NB4 (cell line): ENCODE data around the gene ITGB3BP.
"Not testable (repeated sequence)": the region's sequence is repeated elsewhere in the genome, so short reads cannot be mapped to it uniquely, and the experiment has no call there.

Experiments
- DNase-seq: peaks from one replicate; pipeline ENCODE4 v3.0.0; 2010; ENCODE audit warnings: low read depth
- H3K4me3 ChIP-seq: one replicate; pipeline ENCODE4 v1.5.1; 2011; ENCODE audit warnings: mild to moderate bottlenecking, low read depth, low read length, moderate library complexity
- MYC ChIP-seq: IDR thresholded peaks from 2 replicates; pipeline ENCODE4 v1.6.1; 2011; ENCODE audit warnings: low read depth, low read length
- POLR2A ChIP-seq: IDR thresholded peaks from 2 replicates; pipeline ENCODE4 v1.6.1; 2011; ENCODE audit warnings: mild to moderate bottlenecking; ENCODE audit not compliant: insufficient read length; ENCODE audit errors: extremely low read depth
- TF ChIP-seq, protein P1 (sequence below): IDR thresholded peaks from one replicate; pipeline ENCODE4 v1.5.1; 2012; ENCODE audit warnings: low read depth, low read length
- TF ChIP-seq, protein P2 (sequence below): IDR thresholded peaks from 2 replicates; pipeline ENCODE4 v1.6.1; 2011; ENCODE audit warnings: low read depth, low read length

ITGB3BP gene

DNA sequence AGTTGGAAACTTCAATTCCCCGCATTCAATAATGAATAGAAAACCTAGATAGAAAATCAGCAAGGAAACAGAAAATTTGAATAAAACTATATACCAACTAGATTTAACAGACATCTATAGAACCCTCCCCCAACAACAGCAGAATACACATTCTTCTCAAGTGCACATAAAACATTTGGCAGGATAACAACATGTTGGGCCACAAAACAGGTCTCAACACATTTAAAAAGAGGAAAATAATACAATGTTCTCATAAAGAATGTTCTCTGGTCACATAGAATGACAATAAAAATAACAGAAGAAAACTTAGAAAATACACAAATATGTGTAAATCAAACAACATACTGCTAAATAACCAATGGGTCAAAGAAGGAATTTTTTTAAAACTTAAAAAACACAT lies 24.9 kb downstream of the ITGB3BP start:
- DNase-seq, result no peak
- no peak overlapping the region for H3K4me3 ChIP-seq
- TF ChIP-seq, protein P1, sequence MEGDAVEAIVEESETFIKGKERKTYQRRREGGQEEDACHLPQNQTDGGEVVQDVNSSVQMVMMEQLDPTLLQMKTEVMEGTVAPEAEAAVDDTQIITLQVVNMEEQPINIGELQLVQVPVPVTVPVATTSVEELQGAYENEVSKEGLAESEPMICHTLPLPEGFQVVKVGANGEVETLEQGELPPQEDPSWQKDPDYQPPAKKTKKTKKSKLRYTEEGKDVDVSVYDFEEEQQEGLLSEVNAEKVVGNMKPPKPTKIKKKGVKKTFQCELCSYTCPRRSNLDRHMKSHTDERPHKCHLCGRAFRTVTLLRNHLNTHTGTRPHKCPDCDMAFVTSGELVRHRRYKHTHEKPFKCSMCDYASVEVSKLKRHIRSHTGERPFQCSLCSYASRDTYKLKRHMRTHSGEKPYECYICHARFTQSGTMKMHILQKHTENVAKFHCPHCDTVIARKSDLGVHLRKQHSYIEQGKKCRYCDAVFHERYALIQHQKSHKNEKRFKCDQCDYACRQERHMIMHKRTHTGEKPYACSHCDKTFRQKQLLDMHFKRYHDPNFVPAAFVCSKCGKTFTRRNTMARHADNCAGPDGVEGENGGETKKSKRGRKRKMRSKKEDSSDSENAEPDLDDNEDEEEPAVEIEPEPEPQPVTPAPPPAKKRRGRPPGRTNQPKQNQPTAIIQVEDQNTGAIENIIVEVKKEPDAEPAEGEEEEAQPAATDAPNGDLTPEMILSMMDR, result no peak

DNA sequence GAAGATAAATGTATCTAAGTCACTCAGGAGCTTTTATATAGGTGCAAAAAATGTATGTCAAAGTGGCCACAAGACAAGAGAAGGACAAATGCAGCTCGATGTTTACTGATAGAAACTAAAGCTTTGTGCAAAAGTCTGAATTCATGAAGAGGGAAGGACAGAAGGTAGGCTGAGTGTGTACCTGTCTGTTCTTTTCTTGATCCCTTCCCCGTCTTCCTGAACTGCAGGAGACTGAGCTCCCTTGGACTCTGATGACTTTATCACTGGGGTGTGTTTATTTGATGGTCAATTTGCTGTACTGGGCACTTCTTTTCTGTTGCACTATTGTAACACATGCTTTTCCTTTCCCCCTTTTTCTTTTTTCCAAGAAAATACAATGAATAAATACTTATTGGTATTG lies 25.4 kb downstream of the ITGB3BP start:
- TF ChIP-seq, protein P1, result no peak
- TF ChIP-seq MYC (no peak), POLR2A (no peak)
- TF ChIP-seq, protein P2, sequence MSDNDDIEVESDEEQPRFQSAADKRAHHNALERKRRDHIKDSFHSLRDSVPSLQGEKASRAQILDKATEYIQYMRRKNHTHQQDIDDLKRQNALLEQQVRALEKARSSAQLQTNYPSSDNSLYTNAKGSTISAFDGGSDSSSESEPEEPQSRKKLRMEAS, result no peak
- no peak for DNase-seq
- no peak overlapping the region for H3K4me3 ChIP-seq

DNA sequence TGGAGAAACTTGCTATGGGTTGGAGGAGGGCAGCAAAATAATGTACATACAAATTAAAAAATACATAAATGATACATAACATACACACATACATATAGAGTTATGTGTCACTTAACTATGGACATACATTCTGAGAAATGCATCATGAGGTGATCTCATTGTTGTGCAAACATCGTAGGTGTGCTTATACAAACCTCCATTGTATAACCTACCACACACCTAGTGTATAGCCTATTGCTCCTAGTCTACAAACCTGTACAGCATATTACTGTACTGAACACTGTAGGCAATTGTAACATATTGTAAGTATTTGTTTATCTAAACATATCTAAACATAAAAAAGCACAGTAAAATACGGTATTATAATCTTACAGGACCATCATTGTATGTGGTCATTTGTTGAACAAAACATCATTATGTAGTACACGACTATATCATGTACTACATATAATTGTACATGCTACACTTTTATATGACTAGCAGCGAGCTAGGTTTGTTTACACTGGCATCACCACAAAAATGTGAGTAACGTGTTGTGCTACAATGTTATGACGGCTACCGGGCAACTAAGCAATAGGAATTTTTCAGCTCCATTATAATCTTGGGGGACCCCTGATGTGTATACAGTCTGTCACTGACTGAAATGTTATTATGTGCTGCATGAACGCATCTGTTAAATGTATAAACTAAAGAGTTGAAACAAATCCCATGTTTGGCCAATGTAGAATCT lies 35.5 kb downstream of the ITGB3BP start:
- TF ChIP-seq MYC (no peak), POLR2A (no peak)
- TF ChIP-seq, protein P1, result no peak
- TF ChIP-seq, protein P2, result no peak
- DNase-seq, result no peak
- no peak overlapping the region for H3K4me3 ChIP-seq

GRCh38 chr1:63486629-63487028 lies 36.4 kb downstream of the ITGB3BP start:
- DNase-seq, result no peak
- TF ChIP-seq, protein P2, result no peak
- TF ChIP-seq, protein P1, result no peak
- TF ChIP-seq MYC (no peak), POLR2A (no peak)
- H3K4me3 ChIP-seq, result no peak overlapping the region

DNA sequence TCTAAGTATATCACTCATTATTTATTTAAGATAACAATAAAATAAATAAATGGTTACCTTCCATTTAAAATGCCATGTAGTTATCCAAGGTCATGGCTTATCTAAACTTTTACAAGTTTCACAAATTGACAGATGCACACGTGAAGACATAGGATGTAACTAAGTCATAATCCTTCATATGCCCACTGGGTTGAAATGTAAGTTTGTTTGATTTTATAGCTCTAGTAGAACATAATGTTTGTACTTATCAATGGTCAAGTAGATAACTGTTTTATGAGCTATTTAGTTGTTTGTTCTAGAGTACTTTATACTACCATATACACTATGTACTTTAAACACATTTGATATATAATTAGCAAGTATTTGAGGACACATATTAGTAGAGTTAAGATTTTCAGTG lies 43.0 kb downstream of the ITGB3BP start:
- no peak for DNase-seq
- no peak for TF ChIP-seq POLR2A
- TF ChIP-seq, protein P2, result no peak
- TF ChIP-seq, protein P1, result no peak
- no peak overlapping the region for H3K4me3 ChIP-seq

DNA sequence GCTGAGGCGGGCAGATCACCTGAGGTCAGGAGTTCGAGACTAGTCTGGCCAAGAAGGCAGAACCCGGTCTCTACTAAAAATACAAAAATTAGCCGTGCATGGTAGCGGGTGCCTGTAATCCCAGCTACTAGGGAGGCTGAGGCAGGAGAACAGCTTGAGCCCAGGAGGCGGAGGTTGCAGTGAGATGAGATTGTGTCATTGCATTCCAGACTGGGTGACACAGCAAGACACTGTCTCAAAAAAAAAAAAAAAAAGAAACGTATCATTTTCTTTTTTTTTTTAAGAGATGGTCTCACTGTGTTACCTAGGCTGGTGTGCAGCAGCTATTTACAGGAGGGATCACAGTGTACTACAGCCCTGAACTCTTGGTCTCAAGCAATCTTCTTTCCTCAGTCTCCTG lies 47.3 kb downstream of the ITGB3BP start:
- H3K4me3 ChIP-seq, result no peak overlapping the region
- TF ChIP-seq POLR2A (no peak), MYC (no peak)
- TF ChIP-seq, protein P1, result no peak
- TF ChIP-seq, protein P2, result no peak
- DNase-seq, result no peak

DNA sequence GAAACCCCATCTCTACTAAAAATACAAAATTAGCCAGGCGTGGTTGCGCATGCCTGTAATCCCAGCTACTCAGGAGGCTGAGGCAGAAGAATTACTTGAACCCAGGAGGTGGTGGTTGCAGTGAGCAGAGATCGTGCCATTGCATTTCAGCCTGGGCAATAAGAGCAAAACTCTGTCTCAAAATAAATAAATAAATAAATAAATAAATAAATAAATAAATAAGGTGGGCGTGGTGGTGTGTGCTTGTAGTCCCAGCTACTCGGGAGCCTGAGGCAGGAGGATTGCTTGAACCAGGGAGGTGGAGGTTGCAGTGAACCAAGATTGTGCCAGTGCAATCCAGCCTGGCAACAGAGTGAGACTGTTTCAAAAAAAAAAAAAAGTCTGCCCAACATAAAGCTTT lies 54.3 kb downstream of the ITGB3BP start:
- not testable (repeated sequence) for H3K4me3 ChIP-seq, DNase-seq
